IPS-18c (cell line): Measurements from ENCODE around the gene GNMT.

Source experiments
- H3K4me3 ChIP-seq: 2 replicates; pipeline ENCODE4 v1.7.0; 2013; ENCODE audit warnings: low read depth, mild to moderate bottlenecking, low read length, moderate library complexity; ENCODE audit not compliant: insufficient read depth
- H3K9me3 ChIP-seq: one replicate; pipeline ENCODE4 v1.6.1; 2013; ENCODE audit warnings: mild to moderate bottlenecking, low read length, moderate library complexity; ENCODE audit not compliant: control insufficient read depth, insufficient read depth

The GNMT gene

DNA sequence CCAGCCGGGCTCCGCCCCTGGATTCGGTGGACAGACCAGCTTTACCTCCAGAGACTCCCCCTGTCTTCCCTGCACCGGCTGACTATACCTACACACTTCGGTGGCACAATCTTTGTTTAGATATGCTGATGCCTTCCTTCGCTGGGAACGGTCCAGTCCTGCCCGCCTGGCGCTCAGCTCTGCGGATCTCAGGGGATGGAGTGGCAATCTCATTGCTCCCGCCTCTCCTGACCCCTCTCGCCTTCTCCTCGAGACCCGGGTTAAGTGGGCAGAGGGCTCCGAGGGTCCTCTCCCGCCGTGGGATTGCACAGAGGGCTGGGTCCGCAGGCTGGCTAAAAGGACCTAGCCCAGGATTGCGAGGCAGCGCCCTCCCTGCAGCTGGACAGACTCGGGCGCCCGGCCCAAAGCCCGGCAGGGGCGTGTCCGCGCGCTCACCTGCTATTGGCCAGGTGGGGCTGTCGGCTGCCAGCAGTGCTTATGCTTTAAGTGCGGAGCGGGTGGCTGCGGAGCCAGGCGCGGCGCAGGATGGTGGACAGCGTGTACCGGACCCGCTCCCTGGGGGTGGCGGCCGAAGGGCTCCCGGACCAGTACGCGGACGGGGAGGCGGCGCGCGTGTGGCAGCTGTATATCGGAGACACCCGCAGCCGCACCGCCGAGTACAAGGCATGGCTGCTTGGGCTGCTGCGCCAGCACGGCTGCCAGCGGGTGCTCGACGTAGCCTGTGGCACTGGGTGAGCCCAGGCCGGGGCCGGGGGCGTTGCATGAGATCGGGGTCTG is at the start of gene GNMT:
Gene GNMT (plus strand): TSS at position 512 of the 777 bp plus-strand sequence. CDS start 14 bp downstream, at position 526.
- peaks cover 3% of the 10 kb centered on the region for H3K9me3 ChIP-seq
- peak within 1 kb of the TSS; percentile 76 for H3K4me3 ChIP-seq

DNA sequence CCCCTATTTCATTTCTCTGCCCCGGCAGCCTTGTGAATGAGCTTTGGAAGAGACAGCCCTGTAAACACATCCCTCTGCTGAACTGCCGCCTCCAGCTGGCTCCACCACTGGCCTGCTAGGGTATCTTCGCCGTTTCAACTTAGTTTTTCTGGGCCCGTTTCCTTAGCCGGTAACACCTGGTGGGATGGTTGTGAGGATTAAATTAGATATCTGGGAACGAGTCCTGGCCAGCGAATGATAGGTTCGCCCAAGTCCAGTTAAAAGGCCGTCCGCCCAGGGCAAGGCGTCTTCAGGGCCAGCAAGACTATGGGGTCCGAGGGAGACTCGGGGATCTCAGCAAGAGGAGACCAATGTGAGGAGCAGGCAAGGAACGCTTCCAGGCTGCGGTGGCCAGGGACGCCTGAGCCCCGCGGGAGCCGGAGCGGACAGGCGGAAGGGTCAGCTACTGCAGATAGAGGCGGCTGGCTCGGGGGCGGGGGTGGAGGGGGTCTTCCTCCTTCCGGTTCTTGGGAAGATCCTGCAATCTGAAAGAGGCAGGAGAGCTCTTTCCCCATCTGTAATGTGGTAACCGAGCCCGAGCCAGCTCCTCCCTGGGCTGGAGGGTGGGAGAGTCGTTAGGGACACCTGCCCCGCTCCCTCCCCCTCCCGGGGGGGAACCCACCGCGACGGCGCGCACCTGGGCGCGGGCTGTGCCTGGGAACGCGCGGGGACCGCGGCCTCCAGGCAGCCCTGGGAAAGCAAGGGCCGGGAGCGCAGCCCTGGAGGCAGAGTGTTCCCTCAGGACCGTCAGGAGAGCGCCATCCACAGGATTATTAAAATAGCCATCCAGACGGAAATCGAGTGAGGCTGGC is 49.2 kb upstream of the GNMT start:
- Histone ChIP-seq H3K9me3 (peaks cover 2% of the 10 kb centered on the region), H3K4me3 (peak overlapping the region; percentile 66)

DNA sequence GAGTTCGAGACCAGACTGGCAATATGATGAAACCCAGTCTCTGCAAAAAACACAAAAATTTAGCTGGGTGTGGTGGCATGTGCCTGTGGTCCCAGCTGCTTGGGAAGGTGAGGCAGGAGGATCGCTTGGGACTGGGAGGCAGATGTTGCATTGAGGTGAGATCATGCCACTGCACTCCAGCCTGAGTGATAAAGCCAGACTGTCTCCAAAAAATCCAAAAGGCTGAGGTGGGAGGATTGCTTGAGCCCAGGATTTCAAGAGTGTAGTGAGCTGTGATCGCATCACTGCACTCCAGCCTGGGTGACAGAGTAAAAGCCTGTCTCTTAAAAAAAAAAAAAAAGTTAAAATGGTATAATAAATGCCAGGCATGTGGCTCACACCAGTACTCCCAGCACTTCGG is 46.0 kb upstream of the GNMT start:
- Histone ChIP-seq H3K9me3 (peaks cover 2% of the 10 kb centered on the region), H3K4me3 (no peak overlapping the region)

DNA sequence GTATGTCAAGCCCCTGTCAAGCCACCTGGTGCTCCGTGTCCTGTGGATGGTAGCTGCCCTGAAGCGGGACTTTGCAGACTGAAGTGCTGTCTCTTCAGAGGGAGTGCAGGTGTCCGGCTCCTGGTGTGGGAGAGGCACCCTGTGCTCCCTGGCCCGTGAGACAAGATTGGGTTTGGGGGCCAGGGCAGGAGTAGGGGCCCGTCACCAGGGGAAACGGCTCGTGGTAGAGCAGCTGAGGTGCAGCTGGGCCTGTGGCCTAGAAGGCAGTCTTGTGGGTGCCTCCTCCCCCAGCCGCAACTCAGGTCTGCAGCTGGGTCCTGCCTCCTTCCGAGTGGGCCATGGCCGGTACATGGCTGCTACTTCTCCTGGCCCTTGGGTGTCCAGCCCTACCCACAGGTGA is 44.8 kb upstream of the GNMT start, which contains the start of gene PTCRA:
Gene PTCRA (plus strand): TSS at position 322 of the 400 bp plus-strand sequence. CDS start 17 bp downstream, at position 339.
- peaks cover 2% of the 10 kb centered on the region for H3K9me3 ChIP-seq

DNA sequence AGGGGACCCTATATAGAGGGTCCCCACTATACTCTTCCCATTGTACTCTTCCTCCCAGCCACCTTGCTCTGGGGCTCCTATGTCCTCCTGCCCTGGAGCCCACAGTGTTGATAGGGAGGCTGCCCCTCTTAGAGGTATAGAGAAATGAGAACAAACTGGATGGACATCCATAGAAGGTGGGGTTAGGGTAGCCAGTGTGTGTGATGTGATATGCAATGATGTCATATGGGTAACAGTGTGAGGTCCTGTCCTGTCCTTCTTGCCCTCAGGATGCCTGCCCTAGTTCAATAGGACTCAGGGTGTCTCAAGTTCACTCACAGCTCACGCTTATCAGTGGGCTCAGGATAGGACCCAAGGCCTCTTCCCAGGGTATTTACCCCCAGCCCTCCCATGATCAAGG is 44.3 kb upstream of the GNMT start:
- Histone ChIP-seq H3K9me3 (no peaks in the 10 kb centered on the region), H3K4me3 (no peak overlapping the region)

More for the DNA sequence above, 44.8 kb upstream of the GNMT start, which contains the start of gene PTCRA:
- H3K4me3 ChIP-seq: no peak within 1 kb of the TSS

DNA sequence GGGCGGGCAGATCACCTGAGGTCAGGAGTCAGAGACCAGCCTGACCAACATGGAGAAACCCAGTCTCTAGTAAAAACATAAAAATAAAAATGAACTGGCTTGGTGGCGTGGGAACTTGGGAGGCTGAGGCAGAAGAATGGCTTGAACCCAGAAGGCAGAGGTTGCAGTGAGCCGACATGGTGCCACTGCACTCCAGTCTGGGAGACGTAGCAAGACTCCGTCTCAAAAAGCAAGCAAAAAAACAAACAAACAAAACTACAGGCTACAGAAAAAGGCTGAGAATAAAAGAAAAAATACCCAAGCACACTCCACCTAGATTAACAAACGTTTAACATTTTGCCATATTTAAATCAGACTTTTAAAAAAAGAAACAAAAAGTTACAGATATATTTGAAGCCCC is 38.8 kb upstream of the GNMT start:
- Histone ChIP-seq H3K9me3 (no peaks in the 10 kb centered on the region), H3K4me3 (no peak overlapping the region)

DNA sequence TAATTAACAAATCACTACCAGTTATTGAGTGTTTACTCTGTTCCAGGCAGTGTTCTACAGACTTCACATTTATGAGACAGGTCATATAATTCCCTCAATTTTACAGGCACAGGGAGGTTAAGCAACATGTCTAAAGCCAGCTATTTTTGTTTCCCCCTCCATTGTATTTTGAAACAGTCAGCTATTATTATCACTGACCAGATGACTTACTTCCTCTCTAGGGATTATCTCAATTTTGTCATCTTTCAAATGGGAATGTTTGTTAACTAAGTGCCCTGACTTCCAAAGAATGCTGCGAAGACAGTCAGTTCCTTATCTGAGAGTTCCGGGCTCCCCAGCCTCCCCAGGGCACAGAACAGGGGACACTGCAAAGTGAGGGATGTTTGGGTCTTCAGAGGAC is 36.9 kb upstream of the GNMT start:
- no peaks in the 10 kb centered on the region for H3K9me3 ChIP-seq
- H3K4me3 ChIP-seq: no peak overlapping the region

DNA sequence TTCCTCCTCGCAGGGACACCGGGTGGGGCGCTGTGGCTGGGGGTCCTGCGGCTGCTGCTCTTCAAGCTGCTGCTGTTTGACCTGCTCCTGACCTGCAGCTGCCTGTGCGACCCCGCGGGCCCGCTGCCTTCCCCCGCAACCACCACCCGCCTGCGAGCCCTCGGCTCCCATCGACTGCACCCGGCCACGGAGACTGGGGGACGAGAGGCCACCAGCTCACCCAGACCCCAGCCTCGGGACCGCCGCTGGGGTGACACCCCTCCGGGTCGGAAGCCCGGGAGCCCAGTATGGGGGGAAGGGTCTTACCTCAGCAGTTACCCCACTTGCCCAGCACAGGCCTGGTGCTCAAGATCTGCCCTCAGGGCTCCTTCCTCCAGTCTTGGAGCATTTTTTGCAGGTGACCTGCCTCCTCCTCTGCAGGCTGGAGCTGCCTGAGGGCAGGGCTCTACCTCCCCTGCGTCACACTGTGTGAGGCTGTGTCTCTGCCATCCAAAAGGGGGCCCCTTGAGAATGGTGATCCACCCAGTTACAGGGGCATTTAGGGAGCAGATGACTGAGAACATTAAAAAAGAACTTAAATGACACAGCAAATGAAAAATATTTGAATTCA is 35.2 kb upstream of the GNMT start:
- no peaks in the 10 kb centered on the region for H3K9me3 ChIP-seq
- H3K4me3 ChIP-seq: no peak overlapping the region; the same call in 1 of the 2 replicates

DNA sequence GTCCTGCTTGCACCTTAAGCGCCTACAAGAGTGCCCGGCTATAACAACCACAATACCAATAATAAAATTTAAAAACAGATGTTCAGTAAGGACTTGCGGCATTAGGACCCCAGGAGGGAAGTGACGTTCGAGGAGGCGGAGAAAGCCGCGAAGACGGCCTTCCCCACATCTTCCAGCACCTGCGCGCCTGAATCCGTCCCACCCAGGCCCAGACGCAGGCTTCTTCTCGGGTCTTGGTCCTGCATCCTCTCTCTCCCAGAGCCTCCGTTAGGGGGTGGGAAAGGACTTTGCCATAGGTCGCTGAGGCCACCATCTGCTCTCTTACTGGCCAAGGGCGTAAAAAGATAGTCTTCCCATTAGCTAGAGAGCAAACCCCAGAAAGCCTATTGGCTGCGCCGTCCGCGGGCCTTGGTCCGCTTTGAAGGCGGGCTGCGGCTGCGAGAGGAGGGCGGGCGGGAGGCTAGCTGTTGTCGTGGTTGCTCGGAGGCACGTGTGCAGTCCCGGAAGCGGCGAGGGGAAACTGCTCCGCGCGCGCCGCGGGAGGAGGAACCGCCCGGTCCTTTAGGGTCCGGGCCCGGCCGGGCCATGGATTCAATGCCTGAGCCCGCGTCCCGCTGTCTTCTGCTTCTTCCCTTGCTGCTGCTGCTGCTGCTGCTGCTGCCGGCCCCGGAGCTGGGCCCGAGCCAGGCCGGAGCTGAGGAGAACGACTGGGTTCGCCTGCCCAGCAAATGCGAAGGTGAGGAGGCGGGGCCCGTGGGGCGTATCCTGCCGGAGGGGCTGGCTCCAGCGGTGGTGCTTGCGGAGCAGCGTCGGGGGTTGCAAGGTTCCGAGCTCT is 31.4 kb upstream of the GNMT start, which contains the start of gene CNPY3:
Gene CNPY3 (plus strand): TSS at position 495 of the 835 bp plus-strand sequence. CDS start 91 bp downstream, at position 586.
- no peaks in the 10 kb centered on the region for H3K9me3 ChIP-seq
- H3K4me3 ChIP-seq: peak within 1 kb of the TSS; percentile 90

DNA sequence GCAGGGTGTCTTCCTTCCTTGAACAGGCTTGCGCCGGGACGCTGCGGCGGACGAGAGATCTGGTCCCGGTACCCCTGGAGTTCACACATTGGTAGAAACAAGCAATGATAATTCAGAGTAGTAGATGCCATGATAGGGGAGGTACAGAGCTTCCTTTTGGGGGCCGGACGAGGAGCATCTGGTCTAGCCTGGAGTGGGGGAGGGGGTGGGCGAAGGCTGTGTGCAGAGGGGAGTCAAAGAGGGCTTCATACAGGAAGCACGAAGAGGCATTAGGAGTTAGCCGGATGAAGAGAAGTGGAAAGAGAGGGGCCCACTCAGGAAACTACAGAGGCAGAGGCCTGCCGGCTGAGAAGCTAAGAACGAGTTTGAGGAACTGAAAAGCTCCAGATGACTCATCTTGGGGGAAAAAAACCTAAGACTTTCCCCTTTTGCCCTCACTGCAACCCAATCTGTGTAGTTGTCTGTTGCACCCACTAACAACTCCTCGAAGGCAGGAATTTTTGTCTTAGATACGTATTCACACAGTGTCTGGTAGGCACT is 30.7 kb upstream of the GNMT start:
- Histone ChIP-seq H3K9me3 (no peaks in the 10 kb centered on the region), H3K4me3 (peak overlapping the region; percentile 90)

DNA sequence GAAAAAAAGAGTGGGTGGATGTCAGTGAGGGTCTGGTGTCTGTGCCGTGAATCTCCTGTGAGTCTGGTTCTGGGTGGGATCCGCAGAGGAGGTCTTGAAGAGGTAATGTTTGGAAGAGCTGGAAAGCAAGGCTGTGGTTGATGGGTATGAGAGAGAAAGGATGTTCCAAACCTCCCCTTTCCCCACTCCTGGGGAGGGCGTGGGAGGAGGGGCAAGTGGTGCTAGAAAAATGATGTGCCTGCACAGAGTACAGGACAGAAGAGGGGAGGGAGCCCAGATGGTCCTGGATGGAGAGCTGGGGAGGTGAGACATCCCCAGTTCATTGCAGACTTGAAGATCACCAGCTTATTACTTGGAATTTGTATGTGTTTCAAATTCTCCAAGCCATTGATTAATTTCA is 28.1 kb upstream of the GNMT start:
- Histone ChIP-seq H3K9me3 (no peaks in the 10 kb centered on the region), H3K4me3 (no peak overlapping the region)

DNA sequence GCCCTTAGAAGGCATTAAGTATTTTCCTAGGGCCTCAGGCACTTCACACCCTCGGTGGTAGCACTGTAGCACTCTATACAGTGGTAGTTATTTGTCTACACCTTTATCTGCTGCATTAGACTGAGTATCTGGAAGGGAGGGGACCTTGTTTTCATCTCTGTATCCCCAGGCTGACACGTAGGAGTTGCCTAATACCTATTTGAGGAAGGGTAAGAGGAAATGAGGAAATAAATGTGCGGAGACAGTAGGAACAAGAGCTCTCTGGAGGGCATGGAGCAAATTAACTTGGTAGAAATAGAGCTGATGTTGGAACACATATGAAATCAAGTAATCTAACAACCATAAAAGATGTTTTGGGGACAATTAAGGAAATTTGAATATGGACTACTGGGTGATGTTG is 27.3 kb upstream of the GNMT start:
- Histone ChIP-seq H3K9me3 (no peaks in the 10 kb centered on the region), H3K4me3 (no peak overlapping the region)

DNA sequence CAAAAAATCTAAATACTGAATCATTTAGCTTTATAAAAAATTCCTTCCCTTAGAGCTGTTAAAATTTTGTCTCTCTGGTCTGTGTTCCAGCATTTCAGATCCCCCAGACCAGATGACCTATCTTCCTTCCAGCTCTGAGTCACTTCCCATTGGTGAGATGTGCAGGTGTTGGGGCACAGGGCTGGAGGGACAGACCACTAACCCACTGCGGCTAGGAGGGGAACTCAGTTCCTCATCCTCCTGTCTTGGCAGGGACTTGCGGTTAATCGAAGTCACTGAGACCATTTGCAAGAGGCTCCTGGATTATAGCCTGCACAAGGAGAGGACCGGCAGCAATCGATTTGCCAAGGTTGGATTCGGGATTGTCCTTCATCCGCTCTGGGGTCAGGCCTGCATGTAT is 25.2 kb upstream of the GNMT start:
- no peaks in the 10 kb centered on the region for H3K9me3 ChIP-seq
- H3K4me3 ChIP-seq: no peak overlapping the region

DNA sequence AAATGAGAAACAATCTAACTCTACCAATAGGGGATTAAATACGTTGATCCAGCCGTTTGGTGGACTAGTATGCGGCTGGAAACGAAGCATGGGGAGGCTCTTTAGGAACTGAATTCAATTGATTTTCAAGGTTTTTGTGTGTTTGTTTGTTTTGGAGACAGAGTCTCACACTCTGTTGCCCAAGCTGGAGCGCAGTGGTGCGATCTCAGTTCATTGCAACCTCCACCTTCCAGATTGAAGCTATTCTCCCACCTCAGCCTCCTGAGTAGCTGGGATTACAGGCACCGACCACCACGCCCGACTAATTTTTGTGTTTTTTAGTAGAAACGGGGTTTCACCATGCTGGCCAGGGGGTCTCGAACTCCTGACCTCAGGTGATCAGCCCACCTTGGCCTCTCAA is 24.2 kb upstream of the GNMT start:
- H3K9me3 ChIP-seq: no peaks in the 10 kb centered on the region
- no peak overlapping the region for H3K4me3 ChIP-seq

DNA sequence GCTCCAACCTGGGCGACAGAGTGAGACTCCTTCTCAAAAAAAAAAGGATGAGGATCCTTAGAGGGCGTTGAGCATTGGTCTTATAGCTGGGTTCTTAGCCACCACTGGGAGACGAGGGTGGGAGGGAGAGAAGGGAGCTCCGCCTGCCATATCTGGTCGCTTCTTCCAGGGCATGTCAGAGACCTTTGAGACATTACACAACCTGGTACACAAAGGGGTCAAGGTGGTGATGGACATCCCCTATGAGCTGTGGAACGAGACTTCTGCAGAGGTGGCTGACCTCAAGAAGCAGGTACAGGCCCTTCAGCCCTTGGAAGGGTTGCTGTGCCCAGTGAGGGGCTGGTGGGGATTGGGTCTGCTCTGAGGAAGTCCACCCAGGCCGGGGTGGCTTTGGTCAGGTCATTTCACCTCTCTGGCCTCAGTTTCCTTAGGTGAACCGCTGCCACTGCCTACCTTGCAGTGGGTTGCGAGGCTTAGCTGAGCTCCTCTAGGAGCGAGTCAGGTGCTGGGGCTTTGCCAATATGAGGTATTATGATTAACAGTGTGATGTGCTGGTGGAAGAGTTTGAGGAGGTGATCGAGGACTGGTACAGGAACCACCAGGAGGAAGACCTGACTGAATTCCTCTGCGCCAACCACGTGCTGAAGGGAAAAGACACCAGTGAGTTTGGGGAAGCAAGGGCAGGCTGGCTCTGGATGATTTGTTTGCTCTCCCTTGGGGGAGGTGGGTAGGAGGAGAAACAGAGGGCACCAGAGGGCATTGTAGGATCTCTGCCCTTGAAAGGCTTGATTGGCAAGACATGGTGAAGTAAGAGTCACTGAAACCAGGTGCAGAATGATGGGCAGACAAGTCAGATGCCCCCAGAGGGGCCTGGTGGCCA is 22.8 kb upstream of the GNMT start:
- H3K9me3 ChIP-seq: no peaks in the 10 kb centered on the region
- H3K4me3 ChIP-seq: no peak overlapping the region

DNA sequence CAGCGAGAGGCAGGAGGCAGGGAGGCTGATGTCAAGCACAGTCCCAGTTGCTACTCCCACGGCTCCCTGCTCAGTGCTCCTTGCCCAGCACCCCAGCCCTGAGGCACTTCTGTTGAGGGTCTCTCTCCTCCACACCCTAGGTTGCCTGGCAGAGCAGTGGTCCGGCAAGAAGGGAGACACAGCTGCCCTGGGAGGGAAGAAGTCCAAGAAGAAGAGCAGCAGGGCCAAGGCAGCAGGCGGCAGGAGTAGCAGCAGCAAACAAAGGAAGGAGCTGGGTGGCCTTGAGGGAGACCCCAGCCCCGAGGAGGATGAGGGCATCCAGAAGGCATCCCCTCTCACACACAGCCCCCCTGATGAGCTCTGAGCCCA is 22.1 kb upstream of the GNMT start:
- H3K4me3 ChIP-seq: no peak overlapping the region

More for the DNA sequence above, 22.1 kb upstream of the GNMT start:
- no peaks in the 10 kb centered on the region for H3K9me3 ChIP-seq
